ENCODE data around the gene CX3CR1.

- TF ChIP-seq EZH2 (IDR thresholded peaks at IDR 0.05; ENCODE audit: insufficient read depth, low read length) (no peak), CTCF (IDR thresholded peaks at IDR 0.05; ENCODE audit: insufficient read depth, low read depth, low read length) (no peak)
These were observed 7.7 kb upstream of the CX3CR1 start for GRCh38 chr3:39287216-39288164.

Measured in astrocyte (in vitro differentiated cells and primary cell).